Stimulated activated CD8-positive, alpha-beta memory T cell treated with anti-CD3 and anti-CD28 coated beads, Interleukin-15, amount 100 ng/mL, for 48 hours (primary cell): Measurements from ENCODE around the gene MTMR2.

Experiments
- DNase-seq, 2 donors: peaks; one replicate each; pipeline ENCODE4 v3.0.0-alpha.2; 2020; ENCODE audit warnings: low read depth in 2 of 2

Gene MTMR2

GRCh38 chr11:95923728-95924413, at the start of gene MTMR2:
Gene MTMR2 (minus strand): TSS chr11:95924107. CDS start chr11:95923954, 153 bp downstream.
- peak; percentile 53 to 60 for DNase-seq

DNA sequence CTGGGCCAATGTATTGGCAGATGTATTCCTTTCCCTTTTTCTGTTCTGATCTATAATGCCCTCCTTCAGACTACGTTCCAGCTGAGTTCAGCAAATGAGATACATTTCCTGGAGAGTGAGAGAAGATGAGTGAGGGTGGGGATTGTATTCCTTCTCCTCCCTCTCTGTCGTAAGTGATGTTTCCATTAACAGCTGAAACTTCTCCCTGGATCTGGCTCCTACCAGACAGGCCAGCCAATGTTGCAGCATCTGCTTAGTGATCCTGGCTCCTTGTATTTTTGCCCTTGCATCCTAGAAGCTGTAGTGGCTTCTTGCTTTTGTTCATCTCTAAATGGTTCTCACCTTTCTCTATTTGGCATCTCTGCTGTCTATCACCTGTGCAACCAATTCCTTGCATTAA, 48.2 kb upstream of the MTMR2 start:
- DNase-seq = no peak

- no peak for DNase-seq
Observed at GRCh38 chr11:95968585-95968984, 44.7 kb upstream of the MTMR2 start.

DNA sequence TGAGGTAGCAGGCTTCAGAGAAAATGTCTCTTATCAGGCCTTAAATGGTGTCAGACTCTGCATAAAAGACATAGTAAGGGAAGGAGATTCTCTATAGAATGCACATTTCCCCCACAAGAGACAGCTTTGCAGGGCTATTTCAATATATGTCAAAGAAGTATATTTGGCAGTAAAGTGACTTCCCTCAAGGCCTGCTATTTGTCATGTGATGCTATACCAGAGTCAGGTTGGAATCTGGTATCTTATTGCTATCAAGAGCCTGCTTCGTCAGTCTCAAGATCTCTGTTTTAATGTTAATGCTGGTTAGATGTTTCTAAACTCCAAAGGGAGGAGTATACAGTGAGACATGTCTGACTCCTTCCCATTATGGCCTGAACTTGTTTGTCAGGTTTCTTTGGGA, 40.4 kb upstream of the MTMR2 start:
- no peak for DNase-seq

GRCh38 chr11:95961758-95962157, 37.9 kb upstream of the MTMR2 start:
- DNase-seq = no peak

DNA sequence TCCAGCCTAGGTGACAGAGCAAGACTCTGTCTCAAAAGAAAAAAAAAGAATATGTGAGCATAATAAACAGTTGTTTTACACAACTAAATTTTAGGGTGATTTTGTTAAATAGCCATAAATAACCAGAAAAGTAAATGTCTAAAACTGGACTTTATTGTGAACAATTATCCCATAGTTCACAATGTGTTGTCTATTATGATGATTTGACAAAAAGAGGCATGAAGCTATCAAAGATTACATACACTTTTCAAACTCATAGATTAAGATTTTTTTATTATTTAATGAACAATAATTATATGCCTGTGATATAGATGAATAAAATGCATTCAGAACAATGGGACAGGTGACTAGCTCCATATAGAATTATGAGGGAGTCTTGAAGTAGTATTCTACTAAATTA, 27.0 kb upstream of the MTMR2 start:
- no peak for DNase-seq

GRCh38 chr11:95948637-95949036, 24.7 kb upstream of the MTMR2 start:
- DNase-seq = no peak

- DNase-seq = no peak
Observed at GRCh38 chr11:95944623-95945022, 20.7 kb upstream of the MTMR2 start.

DNA sequence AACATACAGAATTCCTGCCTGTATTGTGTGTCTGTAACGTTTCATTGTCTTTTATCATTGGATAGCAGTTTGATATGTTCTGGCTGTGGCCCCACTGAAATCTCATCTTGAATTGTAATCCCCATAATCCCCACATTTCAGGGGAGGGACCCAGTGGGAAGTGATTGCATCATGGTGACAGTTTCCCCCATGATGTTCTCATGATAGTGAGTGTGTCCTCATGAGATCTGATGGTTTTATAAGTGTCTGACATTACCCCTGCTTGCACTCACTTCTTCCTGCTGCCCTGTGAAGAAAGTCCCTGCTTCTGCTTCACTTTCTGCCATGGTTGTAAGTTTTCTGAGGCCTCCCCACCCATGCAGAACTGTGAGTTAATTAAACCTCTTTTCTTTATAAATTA, 19.6 kb upstream of the MTMR2 start:
- DNase-seq = no peak

DNA sequence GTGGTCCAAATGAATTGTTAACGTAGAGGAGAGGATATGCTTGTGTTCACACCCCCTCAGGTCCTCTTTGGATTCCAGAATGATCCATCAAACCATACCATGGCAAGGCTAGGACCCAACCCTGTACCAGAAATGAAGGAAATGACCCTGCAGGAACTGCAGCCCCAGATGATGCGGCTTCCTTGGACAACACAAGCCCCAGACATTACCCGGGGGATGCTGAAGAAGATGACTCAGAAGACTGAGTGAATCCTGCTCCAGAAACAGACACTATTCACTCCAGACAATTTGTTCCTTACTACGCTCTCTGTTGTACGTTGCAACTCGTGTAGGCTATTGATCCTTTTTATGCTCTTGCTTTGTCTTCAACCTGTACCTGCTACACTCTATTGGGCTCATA, 15.2 kb upstream of the MTMR2 start:
- DNase-seq = no peak

GRCh38 chr11:95937358-95937757, 13.5 kb upstream of the MTMR2 start:
- DNase-seq = no peak

DNA sequence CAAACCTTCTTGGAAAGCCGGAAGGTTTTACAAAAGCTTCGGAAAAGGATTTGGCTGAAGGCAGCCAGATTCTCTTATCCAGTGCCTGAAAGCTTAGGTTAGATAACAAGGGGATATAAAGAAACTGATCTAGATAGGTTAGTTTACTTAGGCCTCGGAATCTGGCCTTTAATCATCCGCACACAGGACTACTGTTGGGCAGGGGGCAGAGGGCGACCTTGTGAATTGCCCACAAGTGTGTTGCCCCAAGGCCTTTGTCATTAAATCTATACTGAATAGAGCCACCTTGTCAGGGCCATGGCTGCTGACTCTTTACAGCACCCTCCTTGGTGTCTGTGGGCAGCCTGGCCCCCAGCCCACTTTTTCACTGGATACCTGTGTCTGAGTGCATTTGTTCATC, 9.7 kb upstream of the MTMR2 start:
- DNase-seq = no peak

DNA sequence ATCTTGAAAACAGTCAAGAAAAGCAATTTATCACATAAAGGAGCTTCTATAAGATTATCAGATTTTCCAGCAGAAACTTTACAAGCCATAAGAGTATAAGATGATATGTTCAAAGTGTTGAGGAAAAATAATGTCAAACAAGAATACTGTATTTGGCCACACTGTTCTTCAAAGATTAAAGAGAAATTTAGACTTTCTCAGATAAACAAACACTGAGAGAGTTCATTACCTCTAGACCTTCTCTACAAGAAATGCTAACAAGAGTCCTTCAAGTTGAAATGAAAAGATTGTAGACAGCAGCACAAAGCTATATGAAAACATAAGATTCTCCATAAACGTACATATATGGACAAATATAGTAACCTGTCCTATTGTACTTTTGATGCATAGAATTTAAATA, 8.0 kb upstream of the MTMR2 start:
- DNase-seq = no peak

- DNase-seq = no peak
Observed at GRCh38 chr11:95930948-95931347, 7.0 kb upstream of the MTMR2 start.

- DNase-seq = no peak
Observed at GRCh38 chr11:95926726-95927125, 2.8 kb upstream of the MTMR2 start.

DNA sequence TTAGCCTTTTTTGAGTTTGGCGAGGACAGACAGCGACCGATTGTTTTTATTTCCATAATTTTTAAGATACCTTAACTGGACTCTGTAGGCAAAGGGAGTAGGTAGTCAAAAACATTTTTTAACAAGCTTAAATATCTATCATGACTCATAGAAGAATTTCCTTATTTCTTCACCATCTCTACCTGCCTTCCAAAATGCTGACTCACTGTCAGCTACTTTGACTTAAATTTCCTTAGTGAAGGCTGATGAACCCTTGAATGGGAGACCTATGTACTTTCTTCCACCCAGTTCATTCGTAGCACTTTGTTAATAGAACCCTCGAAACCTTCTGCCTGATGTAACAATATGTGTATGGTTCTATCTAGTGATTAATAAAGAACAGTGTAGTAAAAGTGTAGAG, 1.1 kb upstream of the MTMR2 start:
- DNase-seq = no peak

DNA sequence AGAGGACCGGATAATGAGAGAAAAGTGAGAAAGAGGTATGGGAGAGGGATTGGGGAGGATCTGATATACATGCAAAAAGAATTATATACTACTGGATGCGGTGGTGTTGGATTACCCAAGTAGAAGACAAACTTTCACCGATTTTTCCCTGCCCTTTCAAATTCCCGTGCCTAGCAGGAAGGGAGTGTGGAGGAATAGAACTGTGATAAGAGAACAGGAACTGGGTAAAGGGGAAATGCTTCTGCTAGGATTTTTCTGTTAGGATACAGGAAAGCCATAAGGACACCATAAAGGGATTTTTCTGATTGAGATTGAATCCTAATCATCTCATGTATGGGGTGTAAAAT, 480 bp upstream of the MTMR2 start:
- DNase-seq = no peak

- DNase-seq = no peak
Observed at GRCh38 chr11:95923439-95923727, 524 bp downstream of the MTMR2 start.

- DNase-seq = no peak
Observed at GRCh38 chr11:95922536-95923438, 1.1 kb downstream of the MTMR2 start.

DNA sequence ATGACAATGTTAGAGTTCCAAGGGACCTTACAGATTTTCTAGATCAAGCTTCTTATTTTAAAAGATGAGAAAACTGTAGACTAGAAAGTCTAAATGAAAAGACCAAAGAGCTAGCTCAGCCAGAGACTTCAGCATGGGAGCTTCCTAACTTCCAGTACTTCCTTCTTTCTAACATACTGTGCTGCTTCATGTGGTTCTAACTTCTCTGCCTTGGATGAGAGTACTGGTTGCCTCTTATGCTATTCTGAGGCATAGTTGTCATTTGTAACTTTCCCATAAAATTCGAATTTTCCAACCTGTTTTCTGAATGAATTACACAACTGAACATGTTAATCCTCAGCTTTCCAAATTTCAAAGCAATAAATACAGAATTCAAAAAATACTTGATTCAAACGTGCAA, 1.8 kb downstream of the MTMR2 start:
- no peak for DNase-seq

DNA sequence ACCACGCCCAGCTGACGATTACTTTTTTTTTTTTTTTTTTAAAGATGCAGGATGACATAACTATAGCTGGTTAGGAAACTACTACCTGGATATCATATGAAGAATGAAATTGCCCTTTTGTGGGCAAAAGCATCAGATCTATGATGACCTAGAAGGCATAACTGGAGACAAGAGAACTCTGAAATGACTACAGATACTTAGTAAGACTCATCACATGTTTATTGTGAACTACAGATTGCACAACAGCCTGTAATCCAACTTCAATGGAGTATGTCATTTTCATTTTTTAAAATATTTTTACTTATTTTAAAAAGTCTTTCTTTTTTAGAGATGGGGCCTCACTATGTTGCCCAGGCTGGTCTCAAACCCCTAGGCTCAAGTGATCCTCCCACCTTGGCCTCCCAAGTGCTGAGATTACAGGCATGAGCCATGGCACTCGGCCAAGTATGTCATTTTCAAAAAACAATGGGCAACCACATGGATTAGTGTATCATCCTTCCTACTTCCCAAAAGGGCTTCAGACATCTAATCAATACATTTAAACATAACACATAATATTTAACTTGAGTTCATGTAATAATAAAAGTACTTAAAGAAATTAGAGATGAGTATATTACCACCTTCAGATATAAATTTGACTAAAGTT, 3.3 kb downstream of the MTMR2 start:
- no peak for DNase-seq

DNA sequence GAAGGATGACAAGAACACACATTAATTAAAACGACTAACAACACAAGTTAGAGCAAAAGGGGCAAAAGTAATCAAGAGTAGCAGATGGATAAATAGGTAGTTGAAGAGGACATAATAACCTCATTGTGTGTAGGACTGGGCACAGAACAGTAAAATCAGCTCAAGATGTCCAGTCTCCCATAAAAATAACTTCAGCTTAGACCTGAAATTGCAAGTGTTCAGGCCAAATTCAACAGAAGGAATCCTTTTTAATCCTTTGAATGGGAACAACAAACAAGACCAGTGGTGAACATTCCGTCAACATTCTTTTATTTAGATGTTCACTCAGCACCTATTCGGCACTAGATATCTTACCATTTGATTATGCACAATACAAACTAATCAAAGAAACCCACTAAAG, 4.4 kb downstream of the MTMR2 start:
- DNase-seq = no peak

GRCh38 chr11:95918720-95919119, 5.2 kb downstream of the MTMR2 start:
- no peak for DNase-seq
